ENCODE measurements around the gene TSPEAR.
"Not testable (repeated sequence)": the region's sequence is repeated elsewhere in the genome, so short reads cannot be mapped to it uniquely, and the experiment has no call there.

Gene TSPEAR

DNA sequence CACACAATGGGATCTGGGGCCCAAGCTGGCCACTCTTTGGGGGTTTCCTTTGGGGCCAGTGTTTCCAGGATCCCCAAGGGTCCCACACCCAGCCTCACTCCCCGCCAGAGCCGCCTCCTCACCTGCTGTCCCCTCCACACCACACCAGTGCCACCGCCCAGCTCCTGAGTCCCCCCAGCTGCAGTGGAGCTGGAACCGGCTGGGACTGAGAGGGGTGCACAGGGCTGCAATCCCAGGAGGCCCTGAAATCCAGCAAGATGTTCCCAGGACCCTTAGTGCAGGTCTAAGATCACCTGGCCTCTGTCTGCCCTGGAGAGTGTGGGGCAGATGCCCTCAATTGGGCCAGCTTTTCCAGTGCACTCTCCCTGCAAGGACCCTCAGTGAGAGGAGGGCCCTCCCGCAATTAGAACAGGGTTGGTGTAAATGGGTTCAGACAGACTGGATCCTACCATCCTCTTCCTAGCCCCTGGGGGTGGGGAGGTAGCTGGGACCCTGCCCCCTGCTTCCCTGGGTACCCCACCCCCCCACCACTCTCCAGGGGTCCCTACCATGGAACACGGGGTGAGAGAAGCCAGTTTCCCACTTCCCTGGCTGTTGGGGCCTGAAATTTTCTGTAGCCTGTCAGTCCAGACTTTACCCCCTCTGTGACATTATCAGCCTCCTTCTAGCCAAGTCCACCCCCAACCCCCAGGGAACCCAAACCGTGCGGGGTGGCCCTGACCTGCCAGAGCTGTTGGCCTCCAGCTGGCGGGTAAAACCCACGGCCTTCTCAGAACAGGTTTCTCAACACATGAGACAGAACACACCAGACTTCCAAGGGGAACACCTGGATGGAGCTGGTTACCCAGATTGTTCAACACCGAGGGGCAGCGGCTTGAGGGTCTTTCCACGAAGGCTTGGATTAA lies 7.4 kb downstream of the TSPEAR start:
- in situ Hi-C loops (cut with MboI; ENCODE audit: low sequenced_read_pairs) = no loop called here

DNA sequence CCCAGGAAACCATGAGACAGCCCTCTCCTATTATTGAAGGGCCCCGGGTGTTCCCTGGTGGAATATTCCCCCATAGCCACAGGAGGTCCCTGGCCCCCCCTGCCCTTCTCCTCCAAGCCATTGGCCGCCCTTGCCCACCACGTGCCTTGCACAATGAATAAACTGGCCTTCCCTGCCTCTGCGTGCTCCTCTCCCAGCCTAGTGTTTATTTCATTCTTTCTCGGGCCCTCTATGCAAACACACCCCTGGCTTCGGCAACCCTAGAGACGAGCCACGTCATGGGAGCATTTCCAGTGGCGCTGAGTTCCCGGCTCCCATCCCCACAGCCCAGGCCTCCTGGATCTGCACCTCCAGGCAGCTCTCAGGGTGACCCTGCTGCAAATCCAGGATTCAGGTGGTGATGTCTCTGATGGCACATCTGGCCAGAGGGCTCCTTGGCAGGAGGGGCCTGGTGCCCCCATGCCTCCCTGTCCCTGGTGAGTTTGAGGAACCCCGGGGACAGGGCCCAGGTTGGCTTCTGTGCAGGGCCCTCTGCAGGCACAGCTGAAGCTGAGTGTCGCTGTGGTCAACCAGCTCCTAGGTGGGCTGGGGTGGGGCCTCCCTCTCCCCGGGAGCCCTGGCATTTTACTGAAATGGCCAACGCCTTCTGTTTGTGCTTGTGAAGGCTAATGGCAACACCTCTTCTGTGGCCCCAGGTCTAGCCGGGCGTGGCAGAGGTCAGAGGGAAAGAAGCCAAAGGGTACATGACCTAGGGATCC lies 8.2 kb downstream of the TSPEAR start:
- in situ Hi-C loops (cut with MboI; ENCODE audit: low sequenced_read_pairs) = no loop called here

DNA sequence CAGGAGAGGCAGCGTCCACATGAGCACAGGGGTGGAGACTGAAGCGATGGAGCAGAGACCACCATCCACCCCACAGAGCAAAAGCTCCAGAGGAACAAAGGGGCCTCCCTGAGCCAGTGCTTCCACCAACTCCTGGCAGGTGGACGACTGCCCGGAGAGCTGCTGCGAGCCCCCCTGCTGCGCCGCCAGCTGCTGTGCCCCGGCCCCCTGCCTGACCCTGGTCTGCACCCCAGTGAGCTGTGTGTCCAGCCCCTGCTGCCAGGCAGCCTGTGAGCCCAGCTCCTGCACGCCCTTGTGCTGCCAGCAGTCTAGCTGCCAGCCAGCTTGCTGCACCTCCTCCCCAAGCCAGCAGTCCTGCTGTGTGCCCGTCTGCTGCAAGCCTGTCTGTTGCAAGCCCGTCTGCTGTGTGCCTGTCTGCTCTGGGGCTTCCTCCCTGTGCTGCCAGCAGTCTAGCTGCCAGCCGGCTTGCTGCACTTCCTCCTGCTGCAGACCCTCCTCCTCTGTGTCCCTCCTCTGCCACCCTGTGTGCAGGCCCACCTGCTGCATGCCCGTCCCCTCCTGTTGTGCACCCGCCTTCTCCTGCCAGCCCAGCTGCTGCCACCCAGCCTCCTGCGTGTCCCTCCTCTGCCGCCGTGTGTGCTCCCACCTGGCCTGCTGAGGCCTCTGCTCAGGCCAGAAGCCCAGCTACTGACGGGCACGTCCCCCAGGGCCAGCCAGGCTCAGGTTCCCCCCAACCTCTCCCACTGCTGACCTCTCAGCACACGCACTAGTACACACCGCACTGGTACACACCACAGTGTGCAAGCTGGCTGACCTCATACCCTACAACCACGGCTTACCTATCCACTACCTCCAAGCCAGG lies 9.0 kb downstream of the TSPEAR start:
- in situ Hi-C loops (cut with MboI; ENCODE audit: low sequenced_read_pairs) = no loop called here

DNA sequence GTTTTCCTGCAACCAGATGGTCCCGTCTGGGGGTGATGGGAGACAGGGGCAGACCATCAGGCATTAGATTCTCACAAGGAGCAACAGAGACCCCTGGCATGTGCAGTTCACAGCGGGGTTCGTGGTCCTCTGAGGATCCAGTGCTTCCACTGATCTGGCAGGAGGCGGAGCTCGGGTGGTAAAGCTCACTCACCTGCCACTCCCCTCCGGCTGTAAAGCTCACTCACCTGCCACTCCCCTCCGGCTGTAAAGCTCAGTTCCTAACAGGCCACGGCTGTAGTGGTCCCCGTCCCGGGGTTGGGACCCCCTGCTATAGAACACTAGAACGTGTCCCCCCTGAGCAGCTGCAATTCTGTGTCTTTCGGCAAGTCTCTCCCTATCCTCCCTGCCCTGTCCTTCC lies 9.8 kb downstream of the TSPEAR start:
- in situ Hi-C loops (cut with MboI; ENCODE audit: low sequenced_read_pairs) = no loop called here

DNA sequence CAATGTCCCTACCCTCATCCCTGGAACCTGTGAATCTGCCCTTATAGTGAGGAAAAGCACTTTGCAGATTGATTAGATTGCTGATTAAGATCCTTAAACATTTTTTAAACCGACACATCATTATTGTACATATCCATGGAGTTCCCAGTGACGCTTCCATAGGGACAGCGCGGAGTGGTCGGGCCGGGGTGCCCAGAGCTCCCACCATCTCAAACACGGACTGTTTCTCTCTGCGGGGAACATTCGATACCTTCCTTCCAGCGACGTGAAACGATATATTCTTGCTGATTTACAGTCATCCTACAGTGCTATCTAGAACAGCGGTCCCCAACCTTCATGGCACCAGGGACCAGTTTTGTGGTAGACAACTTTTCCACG lies 10.4 kb downstream of the TSPEAR start:
- in situ Hi-C loops (cut with MboI; ENCODE audit: low sequenced_read_pairs) = no loop called here

DNA sequence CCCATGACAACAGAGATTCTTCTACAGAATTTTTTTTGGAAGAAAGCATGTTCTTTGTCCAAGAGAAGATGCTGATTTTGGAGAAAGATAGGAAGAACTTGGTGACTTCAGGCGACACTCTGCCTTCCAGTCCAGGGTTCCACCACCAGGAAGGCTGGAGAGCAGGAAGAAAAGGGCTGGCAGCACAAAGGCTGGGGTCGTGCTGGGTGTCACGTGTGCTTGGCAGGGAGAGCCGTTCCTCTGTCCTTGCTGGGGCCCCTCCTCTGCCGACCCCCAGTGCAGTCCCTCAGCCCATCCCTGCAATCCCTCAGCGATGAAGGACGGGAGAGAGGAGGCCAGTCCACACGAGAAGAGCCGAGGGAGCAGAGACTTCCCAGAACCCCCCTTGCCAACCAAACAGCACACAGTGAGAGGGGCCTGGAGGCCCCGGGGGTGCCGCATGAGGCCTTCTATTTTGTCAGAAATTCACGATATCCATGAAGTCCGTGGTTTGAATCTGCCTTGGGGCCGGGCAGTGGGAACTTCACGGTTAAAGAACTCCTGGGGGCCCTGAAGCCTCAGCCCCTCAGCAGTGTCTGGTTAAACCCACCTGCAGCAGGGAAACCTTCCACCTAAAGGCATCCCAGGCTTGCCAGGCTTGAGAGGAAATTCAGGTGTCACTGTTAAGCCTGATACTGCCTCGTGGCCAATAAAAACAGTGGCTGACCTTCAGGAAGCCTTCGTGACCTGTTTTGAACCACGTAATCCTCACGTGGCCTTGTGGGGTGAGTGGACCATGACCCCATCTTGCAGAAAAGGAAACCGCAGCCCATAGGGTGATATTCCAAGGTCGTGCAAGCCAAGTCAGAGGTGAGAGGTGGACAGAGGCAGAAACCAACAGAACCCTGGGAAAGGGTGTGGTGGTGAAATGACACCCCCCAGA lies 11.0 kb downstream of the TSPEAR start:
- in situ Hi-C loops (cut with MboI; ENCODE audit: low sequenced_read_pairs) = no loop called here

DNA sequence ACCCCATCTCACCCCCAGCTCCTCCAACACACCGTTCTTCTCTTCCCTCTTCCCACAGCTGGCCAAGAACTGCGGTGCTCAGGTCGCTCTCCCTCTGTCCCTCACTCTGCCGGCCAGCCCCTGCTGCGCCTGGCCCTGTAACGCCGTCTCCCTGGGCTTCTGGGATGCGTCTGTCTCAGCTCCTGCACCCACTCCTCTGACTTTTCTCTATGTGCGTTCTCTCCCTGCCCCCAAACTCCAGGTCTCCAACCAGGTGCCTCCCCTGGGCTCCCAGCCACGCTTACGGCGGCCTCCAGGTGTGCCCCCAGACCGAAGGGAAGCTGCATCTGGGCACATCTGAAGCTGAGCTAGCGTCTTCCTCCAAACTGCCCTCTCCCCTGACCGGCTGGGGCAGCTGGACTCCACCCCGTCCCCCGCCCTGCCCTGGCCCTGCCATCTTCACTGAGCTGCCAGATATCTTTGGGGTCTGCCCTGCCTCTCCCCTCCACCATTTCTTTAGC lies 11.8 kb downstream of the TSPEAR start:
- in situ Hi-C loops (cut with MboI; ENCODE audit: low sequenced_read_pairs) = no loop called here

DNA sequence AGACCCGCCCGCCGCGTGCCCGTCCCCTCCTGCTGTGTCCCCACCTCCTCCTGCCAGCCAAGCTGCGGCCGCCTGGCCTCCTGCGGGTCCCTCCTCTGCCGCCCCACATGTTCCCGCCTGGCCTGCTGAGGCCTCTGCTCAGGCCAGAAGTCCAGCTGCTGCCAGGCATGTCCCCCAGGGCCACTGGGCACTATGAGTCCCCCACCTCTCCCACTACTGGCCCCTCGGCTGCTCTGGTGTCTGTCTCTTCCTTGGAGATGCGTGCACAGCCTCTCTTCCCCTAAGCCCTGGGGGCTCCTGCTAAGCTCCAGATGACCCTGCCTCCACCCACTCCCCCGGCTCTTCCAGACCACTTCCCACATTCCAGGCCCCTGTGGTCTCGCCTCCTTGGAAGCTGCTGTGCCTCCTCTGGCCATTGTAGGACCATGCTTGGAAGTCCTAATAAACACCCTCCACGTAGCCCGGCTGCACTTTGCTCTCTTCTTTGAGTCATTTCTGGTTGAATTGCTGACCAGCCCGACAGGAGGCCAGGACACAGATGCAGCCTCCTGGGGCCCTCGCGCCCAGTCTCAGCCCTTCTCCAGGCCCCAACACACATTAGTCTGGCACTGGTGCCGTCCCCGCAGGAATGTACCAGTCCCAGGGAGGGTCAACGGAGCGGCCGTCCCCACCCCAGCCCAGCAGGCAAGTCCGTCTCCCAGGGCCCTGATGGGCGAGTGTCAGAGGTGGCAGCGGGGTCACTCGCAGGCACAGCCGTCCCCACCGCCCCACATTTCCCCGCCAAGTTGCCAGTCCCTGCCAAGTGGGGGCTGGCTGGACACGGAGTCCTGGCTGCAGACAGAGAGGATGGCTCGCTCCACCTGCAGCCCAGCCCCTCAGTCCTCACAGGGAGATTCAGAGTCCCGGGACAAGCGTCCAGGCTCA lies 13.3 kb downstream of the TSPEAR start:
- in situ Hi-C loops (cut with MboI; ENCODE audit: low sequenced_read_pairs) = no loop called here

DNA sequence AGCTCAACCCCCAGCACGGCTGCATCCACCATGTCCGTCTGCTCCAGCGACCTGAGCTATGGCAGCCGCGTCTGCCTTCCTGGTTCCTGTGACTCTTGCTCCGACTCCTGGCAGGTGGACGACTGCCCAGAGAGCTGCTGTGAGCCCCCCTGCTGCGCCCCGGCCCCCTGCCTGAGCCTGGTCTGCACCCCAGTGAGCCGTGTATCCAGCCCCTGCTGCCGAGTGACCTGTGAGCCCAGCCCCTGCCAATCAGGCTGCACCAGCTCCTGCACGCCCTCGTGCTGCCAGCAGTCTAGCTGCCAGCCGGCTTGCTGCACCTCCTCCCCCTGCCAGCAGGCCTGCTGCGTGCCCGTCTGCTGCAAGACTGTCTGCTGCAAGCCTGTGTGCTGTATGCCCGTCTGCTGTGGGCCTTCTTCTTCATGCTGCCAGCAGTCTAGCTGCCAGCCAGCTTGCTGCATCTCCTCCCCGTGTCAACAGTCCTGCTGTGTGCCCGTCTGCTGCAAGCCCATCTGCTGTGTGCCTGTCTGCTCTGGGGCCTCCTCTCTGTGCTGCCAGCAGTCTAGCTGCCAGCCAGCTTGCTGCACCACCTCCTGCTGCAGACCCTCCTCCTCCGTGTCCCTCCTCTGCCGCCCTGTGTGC lies 14.1 kb downstream of the TSPEAR start, which contains the start of gene KRTAP10-12:
KRTAP10-12 (plus strand) TSS at position 1 of the 639 bp plus-strand sequence; CDS start at position 31, 30 bp downstream.
- in situ Hi-C loops (cut with MboI; ENCODE audit: low sequenced_read_pairs) = not testable (repeated sequence)

DNA sequence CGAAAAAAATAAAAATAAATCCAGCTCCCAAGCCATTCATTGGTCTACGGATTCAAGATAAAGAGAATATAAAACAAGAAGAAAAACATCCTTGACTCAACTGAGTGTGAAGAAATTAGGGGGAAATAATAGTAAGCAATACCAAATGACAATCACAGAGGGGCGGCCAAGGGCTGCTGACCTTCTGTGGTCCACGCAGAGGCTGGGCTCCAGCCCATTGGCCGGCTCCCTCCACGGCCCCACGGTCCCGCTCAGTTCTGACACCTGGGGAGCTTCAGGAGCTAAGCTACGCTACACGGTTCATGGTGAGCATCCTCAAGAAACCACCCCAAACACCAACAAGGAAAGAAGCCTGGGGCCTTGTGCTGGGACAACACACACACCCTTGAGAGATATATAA lies 14.8 kb downstream of the TSPEAR start:
- in situ Hi-C loops (cut with MboI; ENCODE audit: low sequenced_read_pairs) = no loop called here

DNA sequence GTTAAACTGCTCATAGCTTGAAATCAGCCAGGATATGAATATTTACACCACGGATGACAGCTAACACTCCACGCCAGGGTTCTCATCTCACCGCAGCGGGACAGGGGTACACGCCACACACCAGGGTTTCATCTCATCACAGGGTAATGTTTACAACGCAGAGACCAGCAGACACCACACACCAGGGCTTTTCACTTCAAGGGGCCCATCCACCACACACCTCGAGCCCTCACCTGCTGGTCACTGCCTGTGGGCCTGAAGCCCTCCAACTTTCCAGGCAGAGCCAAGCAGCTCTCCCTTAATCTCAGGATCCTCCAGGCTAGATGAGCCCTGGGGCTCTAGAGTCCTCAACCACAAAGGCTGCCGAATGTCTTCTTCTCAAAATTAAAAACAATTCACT lies 15.7 kb downstream of the TSPEAR start:
- in situ Hi-C loops (cut with MboI; ENCODE audit: low sequenced_read_pairs) = no loop called here

DNA sequence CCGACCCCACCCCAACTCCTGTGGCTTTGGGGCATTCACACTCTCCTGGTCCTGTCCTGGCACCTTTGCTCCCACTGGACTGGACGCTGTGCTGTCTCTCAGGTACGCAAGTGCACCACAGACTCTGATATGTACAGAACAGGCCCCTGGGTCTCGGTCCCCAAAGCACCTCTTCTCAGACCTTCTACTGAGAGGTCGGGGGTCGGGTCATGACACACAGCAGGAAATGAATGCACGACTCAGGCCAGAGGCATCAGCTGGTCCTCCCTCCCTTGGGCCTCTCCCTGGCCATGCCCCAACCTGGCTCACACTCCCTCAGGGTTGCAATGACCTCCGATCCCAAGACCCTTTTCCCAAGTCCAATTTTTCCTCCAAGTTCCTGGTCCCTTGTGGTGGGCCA lies 16.2 kb downstream of the TSPEAR start:
- in situ Hi-C loops (cut with MboI; ENCODE audit: low sequenced_read_pairs) = no loop called here

DNA sequence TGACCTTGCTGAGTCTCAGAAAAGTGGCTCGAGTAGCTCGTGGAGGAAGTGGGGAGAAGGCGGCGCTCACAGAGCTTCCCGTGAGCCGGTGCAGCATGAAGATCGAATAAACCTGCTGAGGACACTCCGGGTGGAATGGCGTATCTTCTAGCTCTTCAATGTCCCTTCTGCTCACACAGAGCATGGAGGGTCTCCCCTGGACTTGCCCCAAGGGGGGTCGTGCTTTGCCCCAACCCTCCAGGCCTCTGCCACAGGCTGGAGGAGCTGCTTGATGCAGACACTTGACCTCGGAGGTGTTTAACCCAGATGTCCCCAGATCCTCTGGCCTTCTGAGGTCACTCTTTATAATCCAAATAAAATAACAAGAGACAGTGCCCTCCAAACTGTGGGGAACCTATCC lies 16.6 kb downstream of the TSPEAR start:
- in situ Hi-C loops (cut with MboI; ENCODE audit: low sequenced_read_pairs) = no loop called here

DNA sequence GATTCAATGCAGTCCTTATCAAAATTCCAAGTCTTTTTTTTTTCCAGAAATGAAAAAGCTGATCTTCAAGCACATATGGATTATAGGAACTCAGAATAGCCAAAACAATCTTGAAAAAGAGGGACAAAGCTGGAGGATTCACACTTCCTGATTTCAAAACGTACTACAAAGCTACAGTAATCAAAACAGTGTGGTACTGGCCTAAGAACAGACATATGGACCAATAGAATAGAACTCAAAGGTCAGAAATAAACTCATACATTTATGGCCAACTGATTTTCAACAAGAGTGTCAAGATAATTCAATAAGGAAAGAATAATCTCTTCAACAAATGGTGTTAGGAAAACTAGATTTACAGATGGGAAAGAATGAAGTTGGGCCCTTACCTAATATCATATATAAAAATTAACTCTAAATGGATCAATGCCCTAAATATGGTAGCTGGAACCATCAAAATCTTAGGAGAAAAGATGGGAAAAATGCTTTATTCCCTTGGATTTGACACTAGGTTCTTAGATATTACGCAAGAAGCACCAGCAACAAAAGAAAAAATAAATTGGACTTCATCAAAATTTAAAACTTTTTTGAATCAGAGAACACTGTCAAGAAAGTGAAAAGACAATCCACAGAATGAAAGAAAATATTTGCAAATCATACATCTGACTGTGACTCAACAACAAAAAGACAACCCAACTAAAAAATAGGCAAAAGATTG lies 18.4 kb downstream of the TSPEAR start:
- in situ Hi-C loops (cut with MboI; ENCODE audit: low sequenced_read_pairs) = no loop called here

DNA sequence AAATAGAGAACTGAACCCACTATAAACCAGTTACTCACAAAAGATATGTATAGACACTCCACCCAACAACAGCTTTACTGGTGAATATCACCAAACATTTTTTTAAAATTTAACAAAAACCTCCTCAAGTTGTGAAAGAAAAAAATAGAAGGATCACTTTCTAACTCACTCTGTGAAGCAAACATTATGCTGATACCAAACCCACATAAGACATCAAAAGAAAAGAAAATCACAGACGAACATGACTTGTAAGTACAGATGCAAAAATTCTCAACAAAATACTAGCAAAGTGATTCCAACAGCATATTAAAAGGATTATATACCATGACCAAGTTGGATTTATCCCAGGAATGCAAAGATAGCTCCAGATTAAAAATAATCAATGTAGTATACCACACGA lies 19.7 kb downstream of the TSPEAR start:
- in situ Hi-C loops (cut with MboI; ENCODE audit: low sequenced_read_pairs) = no loop called here

DNA sequence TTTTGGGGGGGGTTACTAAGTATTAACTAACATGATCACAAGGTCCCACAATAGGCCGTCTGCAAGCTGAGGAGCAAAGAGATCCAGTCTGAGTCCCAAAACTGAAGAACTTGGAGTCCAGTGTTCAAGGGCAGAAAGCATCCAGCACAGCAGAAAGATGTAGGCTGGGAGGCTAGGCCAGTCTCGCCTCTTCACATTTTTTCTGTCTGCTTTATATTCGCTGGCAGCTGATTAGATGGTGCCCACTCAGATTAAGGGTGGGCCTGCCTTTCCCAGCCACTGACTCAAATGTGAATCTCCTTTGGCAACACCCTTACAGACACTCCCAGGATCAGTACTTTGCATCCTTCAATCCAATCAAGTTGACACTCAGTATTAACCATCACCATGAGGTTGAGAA lies 21.6 kb downstream of the TSPEAR start:
- in situ Hi-C loops (cut with MboI; ENCODE audit: low sequenced_read_pairs) = not testable (repeated sequence)

DNA sequence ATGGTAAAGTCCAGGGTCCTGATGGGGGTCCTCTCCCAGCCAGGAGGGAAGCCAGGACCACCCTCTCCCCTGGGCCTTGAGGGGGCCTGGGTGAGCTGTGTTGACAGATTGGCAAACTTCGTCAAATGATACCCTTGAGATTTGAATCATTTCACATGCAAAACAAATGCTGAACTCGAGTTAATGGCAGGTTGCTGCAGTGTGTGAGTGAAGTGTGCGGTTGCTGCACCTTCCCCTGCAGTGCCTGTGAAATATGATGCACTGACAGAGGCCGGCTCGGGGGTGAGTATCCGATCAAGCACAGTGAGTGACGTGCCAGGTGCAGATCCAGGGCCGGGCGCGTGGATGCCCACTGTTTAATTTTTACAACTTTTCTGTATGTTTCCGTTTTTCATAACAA lies 23.7 kb downstream of the TSPEAR start:
- in situ Hi-C loops (cut with MboI; ENCODE audit: low sequenced_read_pairs) = no loop called here
